Esophagus squamous epithelium (tissue), 4 donors: ENCODE results near the gene CARS1.

Source experiments
- POLR2A ChIP-seq, 4 donors: fragments of 450-650 bp; IDR thresholded peaks; one replicate each; pipeline ENCODE4 v1.6.1; 2017; ENCODE audit warnings: antibody characterized with exemption in 4 of 4, mild to moderate bottlenecking in 4 of 4, moderate library complexity in 3 of 4
- TF ChIP-seq, protein P1 (sequence below), 6 experiments: fragments of 450-650 bp in 4 of 6; fragments of 200-600 bp in 2 of 6; sonication (generic) in 2 of 6; IDR thresholded peaks; one replicate each; pipeline ENCODE4 v1.5.1; 2016 to 2019; ENCODE audit warnings: antibody characterized with exemption in 6 of 6, mild to moderate bottlenecking in 4 of 6, moderate library complexity in 4 of 6

DNA sequence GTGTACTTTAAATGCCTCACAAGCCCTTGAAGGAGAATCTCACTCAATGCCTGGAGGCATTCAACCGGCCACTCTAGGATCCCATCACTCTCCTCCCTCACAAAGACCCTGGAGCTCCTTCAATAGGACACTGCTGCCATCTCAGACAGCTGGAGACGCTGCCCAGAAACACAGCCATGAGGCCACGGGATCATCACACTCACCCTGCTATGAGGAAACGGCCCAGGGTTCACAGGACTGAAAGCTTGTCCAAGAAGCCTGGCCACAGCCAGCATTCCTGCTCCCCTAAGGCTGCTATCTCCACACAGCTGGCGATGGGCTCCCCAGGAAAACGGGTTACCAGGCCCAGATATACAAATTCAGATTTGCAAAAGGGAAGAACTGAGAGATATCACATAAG, 13.2 kb downstream of the CARS1 start:
- no peak for TF ChIP-seq POLR2A (IDR thresholded peaks at IDR 0.05)
- TF ChIP-seq, protein P1, sequence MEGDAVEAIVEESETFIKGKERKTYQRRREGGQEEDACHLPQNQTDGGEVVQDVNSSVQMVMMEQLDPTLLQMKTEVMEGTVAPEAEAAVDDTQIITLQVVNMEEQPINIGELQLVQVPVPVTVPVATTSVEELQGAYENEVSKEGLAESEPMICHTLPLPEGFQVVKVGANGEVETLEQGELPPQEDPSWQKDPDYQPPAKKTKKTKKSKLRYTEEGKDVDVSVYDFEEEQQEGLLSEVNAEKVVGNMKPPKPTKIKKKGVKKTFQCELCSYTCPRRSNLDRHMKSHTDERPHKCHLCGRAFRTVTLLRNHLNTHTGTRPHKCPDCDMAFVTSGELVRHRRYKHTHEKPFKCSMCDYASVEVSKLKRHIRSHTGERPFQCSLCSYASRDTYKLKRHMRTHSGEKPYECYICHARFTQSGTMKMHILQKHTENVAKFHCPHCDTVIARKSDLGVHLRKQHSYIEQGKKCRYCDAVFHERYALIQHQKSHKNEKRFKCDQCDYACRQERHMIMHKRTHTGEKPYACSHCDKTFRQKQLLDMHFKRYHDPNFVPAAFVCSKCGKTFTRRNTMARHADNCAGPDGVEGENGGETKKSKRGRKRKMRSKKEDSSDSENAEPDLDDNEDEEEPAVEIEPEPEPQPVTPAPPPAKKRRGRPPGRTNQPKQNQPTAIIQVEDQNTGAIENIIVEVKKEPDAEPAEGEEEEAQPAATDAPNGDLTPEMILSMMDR (IDR thresholded peaks at IDR 0.05): no peak
